NCI-H1105 treated with DMSO at 0.1 percent for 48 hours (cell line): ENCODE measurements around the gene ITGA3.
A peak's percentile ranks its signal among the peaks of the same experiment; 100 is the strongest.

ENCODE experiments used
- DNase-seq: peaks from one replicate; lab custom pipeline; 2025; lab: John Stamatoyannopoulos, UW

The ITGA3 gene

GRCh38 chr17:50110591-50111349 is 54.9 kb downstream of the ITGA3 start:
- no peak for DNase-seq

GRCh38 chr17:50111673-50112655 is 56.1 kb downstream of the ITGA3 start:
- no peak for DNase-seq

GRCh38 chr17:50112694-50113093 is 56.8 kb downstream of the ITGA3 start:
- no peak for DNase-seq

GRCh38 chr17:50113624-50114320 is 57.9 kb downstream of the ITGA3 start:
- no peak for DNase-seq

- DNase-seq = no peak
Observed at GRCh38 chr17:50114401-50114800, 58.5 kb downstream of the ITGA3 start.

- DNase-seq = peak; percentile 30
Observed at GRCh38 chr17:50114849-50115357, 59.0 kb downstream of the ITGA3 start.

- no peak for DNase-seq
Observed at GRCh38 chr17:50115756-50116155, 59.8 kb downstream of the ITGA3 start.

- peak; percentile 36 for DNase-seq
Observed at GRCh38 chr17:50117202-50118051, 61.5 kb downstream of the ITGA3 start.

- no peak for DNase-seq
Observed at GRCh38 chr17:50118076-50118827, 62.3 kb downstream of the ITGA3 start.

- no peak for DNase-seq
Observed at GRCh38 chr17:50118828-50119218, 62.9 kb downstream of the ITGA3 start.

- no peak for DNase-seq
Observed at GRCh38 chr17:50120475-50121253, 64.8 kb downstream of the ITGA3 start.

- no peak for DNase-seq
Observed at GRCh38 chr17:50122945-50123344, 67.0 kb downstream of the ITGA3 start.

GRCh38 chr17:50123649-50124349 is 67.9 kb downstream of the ITGA3 start:
- DNase-seq = no peak

- DNase-seq = no peak
Observed at GRCh38 chr17:50125420-50125997, 69.6 kb downstream of the ITGA3 start.

- DNase-seq = no peak
Observed at GRCh38 chr17:50127697-50128361, 71.9 kb downstream of the ITGA3 start.

GRCh38 chr17:50128441-50129352 is 72.8 kb downstream of the ITGA3 start:
- DNase-seq = no peak

- peak; percentile 5 for DNase-seq
Observed at GRCh38 chr17:50129353-50129727, 73.4 kb downstream of the ITGA3 start.
